NCI-H446 treated with DMSO at 0.1 percent for 48 hours (cell line): ENCODE data around the gene PAQR7.

ENCODE experiments used
- DNase-seq: peaks from one replicate; lab custom pipeline; 2025; lab: John Stamatoyannopoulos, UW

The PAQR7 gene

GRCh38 chr1:25875154-25875855 is at the start of gene PAQR7:
TSS of gene PAQR7 (minus strand) at chr1:25875708. CDS start at chr1:25863839, 11,869 bp downstream.
- DNase-seq = no peak

- DNase-seq = no peak
Observed at GRCh38 chr1:25924454-25924853, 48.9 kb upstream of the PAQR7 start.

GRCh38 chr1:25922971-25923552 is 47.6 kb upstream of the PAQR7 start:
- DNase-seq = no peak

GRCh38 chr1:25922056-25922970 is 46.8 kb upstream of the PAQR7 start:
- DNase-seq = no peak

GRCh38 chr1:25918615-25919014 is 43.1 kb upstream of the PAQR7 start:
- DNase-seq = no peak

GRCh38 chr1:25917996-25918395 is 42.5 kb upstream of the PAQR7 start:
- DNase-seq = no peak

- no peak for DNase-seq
Observed at GRCh38 chr1:25916460-25916859, 41.0 kb upstream of the PAQR7 start.

- DNase-seq = no peak
Observed at GRCh38 chr1:25914074-25914995, 38.8 kb upstream of the PAQR7 start.

GRCh38 chr1:25913206-25913605 is 37.7 kb upstream of the PAQR7 start:
- DNase-seq = no peak

- DNase-seq = no peak
Observed at GRCh38 chr1:25912076-25912831, 36.7 kb upstream of the PAQR7 start.

GRCh38 chr1:25911162-25911561 is 35.7 kb upstream of the PAQR7 start:
- DNase-seq = no peak

- DNase-seq = no peak
Observed at GRCh38 chr1:25909040-25909439, 33.5 kb upstream of the PAQR7 start.

GRCh38 chr1:25908161-25908560 is 32.7 kb upstream of the PAQR7 start:
- DNase-seq = no peak

- DNase-seq = no peak
Observed at GRCh38 chr1:25907601-25908000, 32.1 kb upstream of the PAQR7 start.

GRCh38 chr1:25906644-25907300 is 31.3 kb upstream of the PAQR7 start:
- DNase-seq = no peak

- peak; percentile 98 for DNase-seq
Observed at GRCh38 chr1:25905680-25906643, 30.5 kb upstream of the PAQR7 start, which contains the start of gene STMN1. TSS of gene STMN1 (minus strand) at chr1:25906419. CDS start at chr1:25904676, 1,743 bp downstream.

GRCh38 chr1:25904943-25905679 is 29.6 kb upstream of the PAQR7 start:
- DNase-seq = peak; percentile 91

- no peak for DNase-seq
Observed at GRCh38 chr1:25903986-25904385, 28.5 kb upstream of the PAQR7 start.
